Lung (tissue), 12 donors: ENCODE results near the gene SLC7A5. TPM values are rescaled to one million over a fixed set of nuclear protein-coding genes. Genes with fewer than 3 reads are reported as not detected.
A peak's percentile ranks its signal among the peaks of the same experiment; 100 is the strongest.

ENCODE experiments used
- ATAC-seq: fragments of 200-7000 bp; cut with Tn5 transposase; one replicate; pipeline ENCODE4 v1.9.1; 2020; ENCODE audit warnings: moderate number of reproducible peaks; ENCODE audit not compliant: insufficient read depth, low FRiP score
- DNase-seq, 3 donors: peaks; one replicate each; pipeline ENCODE4 v3.0.0-alpha.2; 2013 to 2017
- H3K27ac ChIP-seq, 2 donors: one replicate each; pipeline ENCODE4 v1.5.1; 2013; ENCODE audit warnings: mild to moderate bottlenecking in 2 of 2, moderate library complexity in 2 of 2, control low read depth in 1 of 2, inconsistent platforms in 1 of 2, low read depth in 1 of 2, low read length in 1 of 2
- H3K27me3 ChIP-seq, 3 donors: one replicate each; pipeline ENCODE4 v1.5.1; 2013; ENCODE audit warnings: low read length in 2 of 3; ENCODE audit not compliant: control insufficient read depth in 3 of 3, insufficient read depth in 3 of 3
- H3K36me3 ChIP-seq, 4 donors: one replicate each; pipeline ENCODE4 v1.5.1; 2013; ENCODE audit warnings: low read length in 4 of 4, mild to moderate bottlenecking in 1 of 4, moderate library complexity in 1 of 4; ENCODE audit not compliant: control insufficient read depth in 4 of 4, insufficient read depth in 4 of 4
- H3K4me1 ChIP-seq, 5 donors: one replicate each; pipeline ENCODE4 v1.5.1; 2013; ENCODE audit warnings: low read length in 5 of 5, mild to moderate bottlenecking in 2 of 5, moderate library complexity in 1 of 5; ENCODE audit not compliant: control insufficient read depth in 5 of 5, insufficient read depth in 5 of 5
- H3K4me3 ChIP-seq: one replicate; pipeline ENCODE4 v1.5.1; 2013; ENCODE audit warnings: mild to moderate bottlenecking, control low read depth, moderate library complexity
- H3K9ac ChIP-seq, 2 donors: one replicate each; pipeline ENCODE4 v1.5.1; 2013; ENCODE audit warnings: low read length in 2 of 2, control low read depth in 1 of 2; ENCODE audit not compliant: insufficient read depth in 1 of 2
- H3K9me3 ChIP-seq, 4 donors: one replicate each; pipeline ENCODE4 v1.5.1; 2013; ENCODE audit warnings: low read length in 3 of 4, mild to moderate bottlenecking in 1 of 4, moderate library complexity in 1 of 4; ENCODE audit not compliant: control insufficient read depth in 4 of 4, insufficient read depth in 3 of 4
- CTCF ChIP-seq: IDR thresholded peaks from 2 replicates; pipeline ENCODE4 v1.5.1; 2012; ENCODE audit warnings: mild to moderate bottlenecking; ENCODE audit errors: control extremely low read depth, extremely low read depth
- WGBS, 2 donors: extraction: QIAGEN DNeasy Blood & Tissue Kit; methylation state at CpG; one replicate each; pipeline ENCODE4 v1.1.7; 2013; 5-methylcytosine and 5-hydroxymethylcytosine counted together
- polyA plus RNA-seq, 2 donors: library from polyadenylated mRNA; stranded (reverse); fragments of 200-250 nt; gene quantifications; one replicate each; pipeline ENCODE4 v1.2.1, GENCODE V29; 2013
- total RNA-seq, 2 donors: library from RNA; depleted of rRNA in 1 of 2; stranded (reverse); fragments of >200 nt in 1 of 2; gene quantifications; one replicate each; pipeline ENCODE4 v1.2.1, GENCODE V29; 2014 to 2021
- donor health status: control.
- donor health status: control.
- donor health status: Bipolar disorder and iron deficiency.
- donor health status: healthy.
- donor health status: DM: yes; HTN: yes; CAD: no.

Gene SLC7A5
- total and polyA plus RNA-seq, 4 donors: 4.0 to 36.1 (median 19.8) TPM

GRCh38 chr16:87834005-87834667 is 35.2 kb downstream of the SLC7A5 start:
- peak in 2 of 3 donors; percentile 32 to 45 for DNase-seq
- H3K4me1 ChIP-seq: peaks cover 0 to 23% (median 3%) of the 10 kb centered on the region in 5 donors
- H3K27ac ChIP-seq: no peak overlapping the region
- no peaks in the 10 kb centered on the region for H3K9me3 ChIP-seq
- TF ChIP-seq CTCF: no peak
- 90 to 94% methylated on average over 22 to 23 of the region's 23 CpGs for WGBS, 2 donors
- H3K36me3 ChIP-seq: peaks cover 0 to 51% (median 0%) of the 10 kb centered on the region in 4 donors
- H3K9ac ChIP-seq: no peak overlapping the region
- H3K27me3 ChIP-seq: no peaks in the 10 kb centered on the region
- ATAC-seq: no peak
- no peak overlapping the region for H3K4me3 ChIP-seq

GRCh38 chr16:87833548-87833947 is 35.8 kb downstream of the SLC7A5 start:
- TF ChIP-seq CTCF: no peak
- Histone ChIP-seq H3K27ac (no peak overlapping the region), H3K4me1 (peaks cover 0 to 19% (median 3%) of the 10 kb centered on the region in 5 donors), H3K36me3 (peaks cover 0 to 47% (median 0%) of the 10 kb centered on the region in 4 donors), H3K27me3 (no peaks in the 10 kb centered on the region), H3K9me3 (no peaks in the 10 kb centered on the region), H3K9ac (no peak overlapping the region), H3K4me3 (no peak overlapping the region)
- DNase-seq (no peak), ATAC-seq (no peak)
- 97 to 98% methylated on average over 12 to 16 of the region's 16 CpGs for WGBS, 2 donors

GRCh38 chr16:87832741-87833502 is 36.4 kb downstream of the SLC7A5 start:
- Histone ChIP-seq H3K27me3 (no peaks in the 10 kb centered on the region), H3K27ac (no peak overlapping the region), H3K9me3 (no peaks in the 10 kb centered on the region), H3K4me3 (no peak overlapping the region), H3K4me1 (peaks cover 0 to 19% (median 3%) of the 10 kb centered on the region in 5 donors), H3K36me3 (peaks cover 0 to 44% (median 0%) of the 10 kb centered on the region in 4 donors), H3K9ac (no peak overlapping the region)
- WGBS, 2 donors: 86 to 89% methylated on average over 34 of the region's 34 CpGs
- ATAC-seq: no peak
- DNase-seq: no peak
- no peak for TF ChIP-seq CTCF
